Fibroblast of pulmonary artery (primary cell): ENCODE results near the gene CTTNBP2.

Source experiments
- DNase-seq: peaks from one replicate; pipeline ENCODE4 v3.0.0-alpha.2; 2010; ENCODE audit warnings: low read depth
- H3K4me3 ChIP-seq: replicated peaks from 2 replicates; pipeline ENCODE4 v1.5.1; 2011; ENCODE audit warnings: low read depth, mild to moderate bottlenecking, control low read depth, low read length, moderate library complexity
- CTCF ChIP-seq: IDR thresholded peaks from 2 replicates; pipeline ENCODE4 v1.5.1; 2011; ENCODE audit warnings: mild to moderate bottlenecking, control low read depth, low read length, inconsistent platforms; ENCODE audit errors: missing control alignments

The CTTNBP2 gene

GRCh38 chr7:117775801-117776200 lies 97.4 kb downstream of the CTTNBP2 start:
- no peak overlapping the region for H3K4me3 ChIP-seq
- TF ChIP-seq CTCF, result no peak
- DNase-seq, result no peak

- H3K4me3 ChIP-seq, result no peak overlapping the region
- TF ChIP-seq CTCF, result no peak
- DNase-seq, result no peak
These were observed 98.3 kb downstream of the CTTNBP2 start for GRCh38 chr7:117774943-117775342.

GRCh38 chr7:117772421-117772820 lies 100.8 kb downstream of the CTTNBP2 start:
- no peak overlapping the region for H3K4me3 ChIP-seq
- TF ChIP-seq CTCF, result no peak
- no peak for DNase-seq

GRCh38 chr7:117771756-117772155 lies 101.5 kb downstream of the CTTNBP2 start:
- H3K4me3 ChIP-seq, result no peak overlapping the region
- no peak for TF ChIP-seq CTCF
- DNase-seq, result no peak

- TF ChIP-seq CTCF, result no peak
- no peak for DNase-seq
- no peak overlapping the region for H3K4me3 ChIP-seq
These were observed 104.2 kb downstream of the CTTNBP2 start for GRCh38 chr7:117769085-117769484.

GRCh38 chr7:117767951-117768350 lies 105.3 kb downstream of the CTTNBP2 start:
- no peak overlapping the region for H3K4me3 ChIP-seq
- TF ChIP-seq CTCF, result no peak
- no peak for DNase-seq

- DNase-seq, result no peak
- no peak overlapping the region for H3K4me3 ChIP-seq
- no peak for TF ChIP-seq CTCF
These were observed 106.3 kb downstream of the CTTNBP2 start for GRCh38 chr7:117766913-117767312.
